Activated CD8-positive, alpha-beta memory T cell treated with anti-CD3 and anti-CD28 coated beads for 36 hours (primary cell): Measurements from ENCODE around the gene ABCA12. TPM values are rescaled to one million over a fixed set of nuclear protein-coding genes. Genes with fewer than 3 reads are reported as not detected.

Source experiments
- CTCF ChIA-PET: fragments of 350-600 bp; sonication (Branson Sonifier 250); formaldehyde crosslinking; loops from one replicate; lab custom pipeline; 2021; ENCODE audit warnings: antibody characterized with exemption; lab: Charles Lee
- POLR2A ChIA-PET: fragments of 350-600 bp; sonication (Branson Sonifier 250); formaldehyde crosslinking; loops from one replicate; lab custom pipeline; 2021; ENCODE audit warnings: antibody characterized with exemption; lab: Charles Lee
- total RNA-seq, 2 experiments: library from RNA; stranded (reverse); gene quantifications; one replicate each; pipeline ENCODE4 v1.2.3, GENCODE V29; 2021

The ABCA12 gene
- total RNA-seq, 2 experiments from 2014 or later = not detected

GRCh38 chr2:215137741-215138340, 585 bp downstream of the ABCA12 start:
- CTCF ChIA-PET = no interaction called here
- POLR2A ChIA-PET = no interaction called here

DNA sequence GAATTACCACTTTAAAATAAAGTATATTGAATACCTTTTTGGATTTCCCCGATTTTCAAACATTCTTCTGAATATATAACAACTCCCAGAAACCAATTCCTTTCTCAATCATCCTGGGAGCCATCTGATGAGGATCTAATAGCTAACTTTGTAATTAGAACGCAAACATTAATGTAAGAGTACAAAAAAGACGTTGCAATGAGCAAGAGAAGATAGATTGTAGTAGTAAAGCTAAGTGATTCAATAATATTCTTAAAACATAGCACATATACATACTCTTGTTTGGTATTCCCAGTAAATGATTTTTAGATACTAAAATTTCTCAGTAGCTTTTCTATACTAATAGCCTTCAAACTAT, 1.1 kb downstream of the ABCA12 start:
- ChIA-PET CTCF (no interaction called here), POLR2A (no interaction called here)

DNA sequence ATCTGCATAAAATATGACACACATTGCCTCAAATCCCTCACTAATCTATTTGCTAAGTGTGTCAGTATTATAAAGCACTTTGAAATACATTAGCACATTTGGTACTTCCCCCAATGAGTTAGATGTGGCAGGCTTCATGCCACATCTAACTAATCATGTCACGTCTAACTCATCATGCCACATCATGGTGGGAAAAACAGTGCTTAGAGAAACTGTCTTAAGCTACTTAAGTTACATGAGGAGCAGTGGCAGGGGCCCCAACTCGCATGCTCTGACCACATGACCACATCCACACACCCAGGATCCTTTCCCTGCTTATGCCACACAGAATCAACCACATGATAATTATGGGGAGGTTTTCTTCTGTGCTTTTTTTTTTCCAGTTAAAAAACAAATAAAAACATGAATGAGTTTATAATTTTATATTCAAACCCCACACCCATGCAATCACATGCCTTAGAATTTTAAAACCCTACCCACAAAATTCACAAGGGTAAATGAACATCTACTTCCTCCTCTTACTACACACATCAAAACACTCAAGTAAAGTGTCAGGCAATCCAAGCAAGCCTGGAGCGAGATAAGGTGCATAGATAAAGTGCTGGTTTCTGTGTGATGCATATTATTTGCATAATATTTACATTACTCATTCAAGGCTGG, 1.6 kb downstream of the ABCA12 start:
- ChIA-PET CTCF (no interaction called here), POLR2A (no interaction called here)

DNA sequence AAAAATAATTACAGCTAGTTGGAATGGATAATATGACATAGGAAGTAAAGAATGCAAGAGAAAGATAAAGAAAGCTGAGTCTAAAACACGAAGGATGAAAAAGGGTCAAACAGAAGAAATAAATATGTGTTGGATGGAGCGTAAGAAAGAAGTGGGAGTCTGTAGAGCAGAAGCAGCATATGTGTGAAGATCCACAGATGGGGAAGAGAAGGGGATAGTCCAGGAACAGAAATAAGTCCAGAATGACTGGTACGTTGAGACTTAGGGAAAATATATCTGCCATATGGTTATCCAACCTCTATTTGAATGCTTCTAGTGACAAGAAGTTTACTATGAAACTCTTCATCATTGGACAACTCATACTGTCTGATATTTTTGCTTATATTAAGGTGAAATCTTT, 18.0 kb downstream of the ABCA12 start:
- POLR2A ChIA-PET = no interaction called here

GRCh38 chr2:215119847-215120246, 18.6 kb downstream of the ABCA12 start:
- ChIA-PET CTCF (no interaction called here), POLR2A (no interaction called here)

More for the DNA sequence above, 18.0 kb downstream of the ABCA12 start:
- CTCF ChIA-PET = no interaction called here

GRCh38 chr2:215110918-215111317, 27.5 kb downstream of the ABCA12 start:
- POLR2A ChIA-PET = no interaction called here
- CTCF ChIA-PET = no interaction called here

GRCh38 chr2:215107216-215108056, 31.0 kb downstream of the ABCA12 start:
- ChIA-PET CTCF (interaction anchor here (0.7 kb wide), 1 partner anchor 908 kb away, joined by 4 read pairs; no protein-coding TSS in a partner anchor), POLR2A (no interaction called here)

GRCh38 chr2:215105607-215106354, 32.6 kb downstream of the ABCA12 start:
- POLR2A ChIA-PET = no interaction called here
- CTCF ChIA-PET = no interaction called here

DNA sequence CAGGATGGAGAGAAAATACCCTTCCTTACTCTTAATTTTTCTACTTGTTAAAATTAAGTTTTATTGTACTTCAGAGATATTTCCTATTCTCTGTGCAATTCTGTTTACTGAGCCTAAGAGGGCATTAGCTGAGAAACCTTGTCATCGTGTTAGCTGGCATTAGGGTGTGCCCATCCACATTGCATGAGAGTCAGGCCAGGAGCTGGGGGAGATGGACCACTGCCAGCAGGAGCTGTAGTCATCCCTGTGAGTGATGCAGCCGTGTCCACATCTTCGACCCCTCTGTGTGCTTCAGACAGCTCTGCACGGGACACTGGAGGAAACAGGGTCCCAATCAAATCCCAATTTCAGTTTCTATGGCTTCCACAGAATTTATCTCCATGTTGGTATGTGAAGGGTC, 34.2 kb downstream of the ABCA12 start:
- POLR2A ChIA-PET = no interaction called here
- CTCF ChIA-PET = no interaction called here

DNA sequence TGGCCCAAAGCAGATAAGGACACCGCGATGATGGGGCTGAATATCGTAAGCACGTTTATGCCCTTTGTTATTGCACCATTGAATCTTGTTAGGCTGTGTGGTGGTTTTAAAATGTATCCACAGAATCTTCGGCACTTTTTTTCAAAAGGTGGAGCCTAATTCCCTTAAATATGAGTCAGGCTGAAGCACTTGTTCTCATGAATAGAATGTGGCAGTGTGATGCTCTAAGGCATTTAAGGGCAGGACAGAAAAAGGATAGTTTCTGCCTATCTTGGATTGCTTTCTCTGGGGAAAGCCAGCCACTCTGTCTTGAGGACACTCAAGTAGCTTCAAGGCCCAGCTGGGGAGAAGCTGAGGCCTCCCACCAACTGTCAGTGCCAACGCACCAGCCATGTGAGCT, 39.6 kb downstream of the ABCA12 start:
- CTCF ChIA-PET = no interaction called here
- POLR2A ChIA-PET = no interaction called here

- ChIA-PET POLR2A (no interaction called here), CTCF (no interaction called here)
These were observed 54.3 kb downstream of the ABCA12 start for GRCh38 chr2:215084080-215084479.

DNA sequence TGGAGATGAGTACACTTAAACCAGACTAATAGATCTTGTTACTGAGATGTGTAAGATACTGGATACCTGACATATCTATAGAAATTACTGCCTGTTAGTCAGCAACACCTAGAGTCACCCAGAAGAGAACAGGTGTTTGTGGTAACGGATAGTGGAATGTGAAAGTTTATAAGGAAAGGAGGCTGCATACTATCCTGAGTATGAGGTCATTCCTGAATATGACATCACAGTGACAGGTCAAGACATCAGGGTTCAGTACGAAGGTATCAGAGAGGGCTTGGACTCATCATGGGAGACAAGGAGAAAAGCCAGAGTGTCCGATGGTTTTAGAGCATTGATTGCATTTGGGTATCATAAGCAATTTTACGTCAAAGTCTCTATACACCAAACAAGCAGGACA, 55.3 kb downstream of the ABCA12 start:
- ChIA-PET POLR2A (no interaction called here), CTCF (no interaction called here)

DNA sequence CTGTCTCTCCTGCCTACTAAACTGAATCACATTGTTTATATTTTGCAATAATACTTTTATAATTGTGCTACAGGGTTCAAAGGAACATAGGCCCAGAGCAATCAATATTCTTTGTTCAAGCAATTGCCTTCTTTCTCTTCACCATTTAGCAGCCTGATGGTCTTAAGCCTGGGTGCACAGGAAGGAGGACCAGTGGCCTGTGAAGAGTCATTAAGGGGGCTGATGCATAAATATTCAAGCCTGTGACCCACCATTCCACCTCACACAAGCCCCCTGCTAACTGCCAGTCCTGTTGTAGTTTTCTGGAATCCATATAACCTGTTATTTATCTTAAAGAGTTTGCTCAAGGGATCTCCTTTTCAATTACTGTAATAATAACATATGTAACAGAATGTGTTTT, 56.0 kb downstream of the ABCA12 start:
- CTCF ChIA-PET = no interaction called here
- POLR2A ChIA-PET = no interaction called here

- CTCF ChIA-PET = no interaction called here
These were observed 57.9 kb downstream of the ABCA12 start for GRCh38 chr2:215080545-215080944.

DNA sequence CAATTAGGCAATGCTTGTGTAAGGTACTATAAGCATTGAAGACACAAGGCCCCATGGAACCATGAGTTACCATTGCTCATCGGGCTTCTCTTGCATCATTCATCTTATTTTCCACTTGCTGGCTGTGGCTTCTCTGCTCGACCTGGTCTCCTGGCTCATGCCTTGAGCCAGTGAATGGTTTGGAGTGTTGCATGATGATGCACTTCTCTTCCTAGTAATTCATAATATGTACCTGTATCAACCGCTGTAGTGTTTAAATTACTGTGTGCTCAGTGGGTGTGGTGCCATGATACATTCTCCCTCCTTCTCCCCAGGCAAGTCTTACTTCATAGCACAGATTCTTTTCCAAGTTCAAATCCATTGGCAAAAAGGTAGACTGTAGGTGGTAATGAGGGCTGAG, 66.8 kb downstream of the ABCA12 start:
- ChIA-PET CTCF (no interaction called here), POLR2A (no interaction called here)

More at GRCh38 chr2:215080545-215080944, 57.9 kb downstream of the ABCA12 start:
- POLR2A ChIA-PET = no interaction called here

- CTCF ChIA-PET = no interaction called here
- POLR2A ChIA-PET = no interaction called here
These were observed 70.0 kb downstream of the ABCA12 start for GRCh38 chr2:215068399-215068798.

DNA sequence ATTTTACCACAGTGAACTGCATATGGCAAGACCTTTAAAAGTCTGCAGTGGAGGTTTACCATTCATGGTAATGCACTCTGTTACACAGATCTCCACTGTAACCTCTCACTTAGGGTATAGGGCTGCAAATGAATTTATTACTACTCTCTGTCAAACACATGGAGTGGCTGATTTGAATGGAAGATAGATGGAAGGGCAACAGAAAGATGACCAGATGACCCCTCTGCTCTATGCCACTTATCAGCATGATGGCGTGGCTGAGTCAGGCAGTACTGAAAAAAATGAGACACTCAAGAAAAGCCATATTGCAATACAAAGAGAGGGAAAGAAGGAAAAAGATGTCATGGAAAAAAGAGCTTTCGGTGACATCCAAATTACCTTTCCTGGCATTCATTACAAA, 72.3 kb downstream of the ABCA12 start:
- ChIA-PET POLR2A (no interaction called here), CTCF (no interaction called here)

DNA sequence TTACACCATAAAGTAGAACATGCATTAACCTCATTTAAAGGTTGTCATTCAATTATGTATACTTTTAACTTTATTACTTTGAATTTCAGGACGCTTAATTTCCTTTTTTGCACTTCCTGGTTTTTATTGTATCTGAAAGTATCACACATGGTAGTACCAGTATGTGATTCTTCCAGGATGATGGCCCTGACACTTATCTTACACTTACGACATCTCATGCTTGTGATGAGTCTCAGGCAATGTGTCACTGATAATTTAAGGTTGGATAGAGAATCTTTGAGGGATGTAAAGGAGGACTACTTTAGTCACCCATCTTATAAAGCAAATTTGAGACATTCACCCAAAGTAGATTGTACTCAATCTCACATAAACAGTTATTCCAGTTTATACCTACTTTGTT, 74.9 kb downstream of the ABCA12 start:
- POLR2A ChIA-PET = no interaction called here
- CTCF ChIA-PET = no interaction called here

DNA sequence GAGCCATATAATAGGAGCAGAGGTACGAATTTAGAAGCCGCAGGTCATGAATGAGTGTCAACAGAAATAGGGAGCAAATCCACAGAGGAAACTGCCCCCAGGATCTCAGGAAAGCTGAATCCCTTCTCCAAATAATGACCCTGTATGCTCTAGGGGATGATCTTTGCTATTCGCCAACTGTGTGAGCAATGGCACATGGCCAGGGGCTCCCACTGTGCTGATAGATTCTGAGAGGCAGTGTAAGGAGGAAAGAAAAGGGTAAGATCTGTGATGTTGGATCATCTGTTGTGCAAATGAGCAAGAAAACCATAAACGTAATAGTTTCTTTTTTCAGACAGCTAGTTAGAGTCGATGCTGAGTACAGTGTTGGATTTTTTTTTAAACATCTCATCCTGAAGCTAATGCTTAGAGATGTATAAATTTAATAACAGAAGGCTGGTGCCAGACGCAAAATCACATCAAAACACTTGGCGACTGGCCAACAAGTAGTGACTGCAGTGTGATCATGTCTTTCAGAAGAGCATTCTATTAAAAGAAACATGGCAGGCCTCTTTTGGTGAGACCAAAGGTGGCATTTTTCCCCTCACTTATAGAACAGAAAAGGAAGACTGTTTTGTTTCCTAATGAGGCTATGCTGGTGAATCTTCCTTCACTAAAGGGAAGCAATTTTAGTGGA, 77.4 kb downstream of the ABCA12 start:
- CTCF ChIA-PET = no interaction called here

GRCh38 chr2:215059724-215060123, 78.7 kb downstream of the ABCA12 start:
- POLR2A ChIA-PET = no interaction called here
- CTCF ChIA-PET = no interaction called here

More for the DNA sequence above, 77.4 kb downstream of the ABCA12 start:
- POLR2A ChIA-PET = no interaction called here
